Subcutaneous preadipocyte (primary cell): ENCODE measurements around the gene ZNF622. TPM values are rescaled to one million over a fixed set of nuclear protein-coding genes. Genes with fewer than 3 reads are reported as not detected.

Experiments
- total RNA-seq: library from RNA; depleted of rRNA; stranded (reverse); fragments of >200 nt; gene quantifications from 2 replicates; pipeline ENCODE4 v1.2.3, GENCODE V29; 2012

Gene ZNF622
- total RNA-seq, result 36.8 and 43.4 TPM in 2 replicates

GRCh38 chr5:16465544-16466432, at the start of gene ZNF622:
ZNF622 (minus strand) TSS chr5:16465800; CDS start chr5:16465665, 135 bp downstream.

Other genes starting within 250 kb of the ZNF622 start
- gene RETREG1, start 151.2 kb upstream of the ZNF622 start, total RNA-seq, result 2.7 and 5.1 TPM in 2 replicates